Stimulated activated CD4-positive, alpha-beta T cell treated with anti-CD3 and anti-CD28 coated beads, Interleukin-1b, Interleukin-23, amount 100 ng/mL, for 48 hours (primary cell): ENCODE measurements around the gene LONP2.
A peak's percentile ranks its signal among the peaks of the same experiment; 100 is the strongest.
"Not testable (repeated sequence)": the region's sequence is repeated elsewhere in the genome, so short reads cannot be mapped to it uniquely, and the experiment has no call there.

ENCODE experiments used
- DNase-seq: peaks from one replicate; pipeline ENCODE4 v3.0.0-alpha.2; 2020

Gene LONP2

DNA sequence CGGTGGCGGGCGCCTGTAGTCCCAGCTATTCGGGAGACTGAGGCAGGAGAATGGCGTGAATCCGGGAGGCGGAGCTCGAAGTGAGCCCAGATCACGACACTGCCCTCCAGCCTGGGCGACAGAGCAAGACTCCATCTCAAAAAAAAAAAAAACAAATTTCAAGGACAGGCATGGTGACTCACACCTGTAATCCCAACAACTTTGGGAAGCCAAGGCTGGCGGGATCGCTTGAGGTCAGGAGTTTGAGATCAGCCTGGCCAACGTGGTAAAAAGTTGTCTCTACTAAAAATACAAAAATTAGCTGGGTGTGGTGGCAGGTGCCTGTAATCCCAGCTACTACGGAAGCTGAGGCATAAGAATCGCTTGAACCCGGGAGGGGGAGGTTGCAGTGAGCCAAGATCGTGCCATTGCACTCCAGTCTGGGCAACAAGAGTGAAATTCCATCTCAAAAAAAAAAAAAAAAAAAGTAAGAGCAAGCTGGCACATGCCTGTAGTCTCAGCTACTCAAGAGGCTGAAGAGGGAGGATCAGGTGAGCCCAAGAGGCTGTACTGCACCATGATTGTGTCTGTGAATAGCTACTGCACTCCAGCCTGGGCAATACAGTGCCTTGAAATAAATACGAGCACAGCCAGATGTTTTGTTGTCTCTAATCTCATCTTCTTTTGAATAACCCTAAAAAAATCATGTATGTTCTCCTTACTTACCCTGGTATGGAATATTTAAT is 126.7 kb downstream of the LONP2 start:
- DNase-seq = not testable (repeated sequence)

DNA sequence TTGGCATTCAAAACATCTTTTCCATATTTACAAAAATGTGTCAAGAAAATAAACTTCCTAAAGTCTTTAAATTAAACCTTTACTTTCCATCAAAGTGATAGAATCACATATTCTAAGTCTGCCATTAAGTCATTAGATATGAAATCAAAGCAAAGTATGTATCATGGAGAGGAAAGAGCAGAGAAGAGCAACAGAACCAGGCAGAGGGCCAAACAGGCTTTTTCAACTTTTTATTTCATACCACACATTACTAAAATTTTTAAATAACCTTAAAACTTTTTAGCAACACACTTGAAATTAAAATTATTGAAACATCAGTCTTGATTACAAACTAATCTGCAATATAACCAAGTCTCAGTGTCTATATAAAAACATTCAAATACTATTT is 127.3 kb downstream of the LONP2 start:
- DNase-seq = no peak

DNA sequence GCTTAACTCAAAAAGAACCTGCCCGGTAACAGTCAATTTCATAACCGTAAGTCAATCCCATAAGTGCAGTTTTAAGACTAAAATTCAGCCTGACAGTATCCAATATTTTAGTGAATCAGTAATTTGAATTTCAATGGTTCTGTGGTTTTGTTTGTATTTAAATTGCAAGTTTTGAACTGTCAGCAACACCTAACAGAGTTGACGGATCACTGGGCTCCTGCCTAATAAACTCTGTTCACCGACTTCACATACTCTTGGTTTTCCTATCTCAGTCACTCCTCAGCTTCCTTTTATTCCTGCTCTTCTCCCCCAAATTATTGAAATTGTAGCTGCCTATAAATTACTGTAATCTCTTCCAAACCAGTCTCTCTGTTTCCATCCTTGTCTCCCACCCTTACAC is 128.6 kb downstream of the LONP2 start:
- DNase-seq = no peak

DNA sequence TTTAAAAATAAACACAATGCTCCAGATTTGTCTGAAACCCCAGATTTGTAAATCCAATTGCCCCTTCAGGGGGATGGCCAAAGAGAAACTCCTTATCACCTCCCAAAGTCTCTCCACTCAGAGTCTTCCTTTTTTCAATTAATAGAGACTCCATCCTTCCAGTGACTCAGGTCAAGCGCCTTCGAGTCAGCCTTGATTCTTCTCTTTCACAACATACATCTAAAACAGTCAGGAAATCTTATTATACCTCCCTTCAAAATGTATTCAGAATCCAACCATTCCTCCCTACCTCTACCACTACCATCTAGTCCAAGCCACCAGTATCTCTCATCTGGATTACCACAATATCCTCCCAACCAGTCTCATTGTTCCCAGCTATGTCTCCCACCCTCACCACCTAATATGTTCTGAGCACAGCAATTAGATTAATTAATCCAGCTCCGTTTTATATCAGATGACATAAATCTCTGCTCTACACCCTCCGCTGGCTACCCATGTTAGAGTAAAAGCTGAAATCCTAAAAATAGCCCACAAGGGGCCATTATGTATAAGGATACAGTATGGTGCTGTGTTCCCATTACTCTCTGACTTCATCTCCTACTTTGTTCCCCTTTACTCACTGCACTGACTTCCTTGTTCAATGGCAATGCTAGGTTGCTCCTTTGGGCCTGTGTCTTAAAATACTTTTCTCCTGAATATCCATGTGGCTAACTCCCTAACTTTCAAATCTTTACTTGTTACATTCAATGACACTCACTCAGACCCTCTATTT is 129.3 kb downstream of the LONP2 start:
- no peak for DNase-seq

DNA sequence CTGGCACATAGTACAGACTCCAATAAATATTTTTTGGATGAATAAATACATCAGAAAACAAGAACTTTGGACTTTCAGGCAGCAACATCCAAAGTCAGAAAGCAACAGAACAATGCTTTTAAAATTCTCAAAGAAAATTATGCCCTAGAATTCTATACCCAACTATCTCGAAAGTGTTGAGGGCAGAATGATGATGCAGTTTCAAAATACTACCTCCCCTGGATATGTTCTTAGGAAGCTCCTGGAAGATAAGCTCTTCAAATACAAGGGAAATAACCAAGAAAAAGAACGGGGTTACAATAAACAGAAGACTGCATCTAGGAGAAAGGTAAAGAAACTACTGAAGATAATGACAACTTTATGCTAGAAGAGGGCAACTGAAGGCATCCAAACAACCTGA is 130.2 kb downstream of the LONP2 start:
- DNase-seq = no peak

GRCh38 chr16:48377301-48377700 is 133.2 kb downstream of the LONP2 start:
- DNase-seq = not testable (repeated sequence)

DNA sequence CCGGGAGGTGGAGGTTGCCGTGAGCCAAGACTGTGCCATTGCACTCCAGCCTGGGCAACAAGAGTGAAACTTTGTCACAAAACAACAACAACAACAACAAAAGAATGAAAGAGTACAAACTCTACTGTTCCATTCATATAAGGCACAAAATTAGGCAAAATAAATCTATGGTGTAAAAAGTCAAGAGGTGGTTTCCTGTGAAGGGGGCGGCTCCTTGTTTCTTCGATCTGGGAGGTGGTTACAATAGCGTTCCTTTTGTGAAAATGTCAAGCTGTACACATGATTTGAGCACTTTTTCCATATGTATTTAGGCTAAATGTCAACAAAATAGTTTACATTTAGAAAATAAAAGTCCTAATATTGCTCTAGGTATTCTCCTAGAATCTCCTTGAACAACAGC is 134.2 kb downstream of the LONP2 start:
- no peak for DNase-seq

GRCh38 chr16:48378836-48379235 is 134.7 kb downstream of the LONP2 start:
- DNase-seq = no peak

DNA sequence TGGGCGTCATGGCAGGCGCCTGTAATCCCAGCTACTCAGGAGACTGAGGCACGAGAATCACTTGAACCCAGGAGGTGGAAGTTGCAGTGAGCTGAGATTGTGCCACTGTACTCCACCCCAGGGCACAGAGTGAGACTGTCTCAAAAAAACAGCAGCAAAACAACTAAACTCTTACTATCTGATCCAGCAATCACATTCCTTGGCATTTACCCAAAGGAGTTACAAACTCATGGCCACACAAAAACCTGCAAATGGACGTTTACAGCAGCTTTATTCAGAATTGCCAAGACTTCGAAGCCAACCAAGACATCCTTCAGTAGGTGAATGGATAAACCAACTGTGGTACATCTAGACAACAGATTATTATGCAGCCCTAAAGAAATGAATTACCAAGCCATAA is 137.1 kb downstream of the LONP2 start:
- DNase-seq = no peak

DNA sequence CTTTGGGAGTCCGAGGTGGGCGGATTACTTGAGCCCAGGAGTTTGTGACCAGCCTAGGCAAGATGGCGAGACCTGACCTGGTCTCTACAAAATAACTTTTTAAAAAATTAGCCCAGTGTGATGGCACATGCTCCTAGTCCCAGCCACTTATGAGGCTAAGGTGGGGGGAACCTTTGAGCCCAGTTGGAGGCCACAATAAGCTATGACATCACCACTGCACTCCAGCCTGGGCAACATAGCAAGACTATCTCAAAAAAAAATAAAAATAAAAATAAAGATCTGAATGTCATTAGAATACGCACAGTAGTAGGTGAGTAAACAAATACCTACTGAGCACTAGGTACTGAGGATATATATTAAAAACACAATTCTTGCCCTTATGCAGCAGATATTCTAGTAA is 138.0 kb downstream of the LONP2 start:
- no peak for DNase-seq

DNA sequence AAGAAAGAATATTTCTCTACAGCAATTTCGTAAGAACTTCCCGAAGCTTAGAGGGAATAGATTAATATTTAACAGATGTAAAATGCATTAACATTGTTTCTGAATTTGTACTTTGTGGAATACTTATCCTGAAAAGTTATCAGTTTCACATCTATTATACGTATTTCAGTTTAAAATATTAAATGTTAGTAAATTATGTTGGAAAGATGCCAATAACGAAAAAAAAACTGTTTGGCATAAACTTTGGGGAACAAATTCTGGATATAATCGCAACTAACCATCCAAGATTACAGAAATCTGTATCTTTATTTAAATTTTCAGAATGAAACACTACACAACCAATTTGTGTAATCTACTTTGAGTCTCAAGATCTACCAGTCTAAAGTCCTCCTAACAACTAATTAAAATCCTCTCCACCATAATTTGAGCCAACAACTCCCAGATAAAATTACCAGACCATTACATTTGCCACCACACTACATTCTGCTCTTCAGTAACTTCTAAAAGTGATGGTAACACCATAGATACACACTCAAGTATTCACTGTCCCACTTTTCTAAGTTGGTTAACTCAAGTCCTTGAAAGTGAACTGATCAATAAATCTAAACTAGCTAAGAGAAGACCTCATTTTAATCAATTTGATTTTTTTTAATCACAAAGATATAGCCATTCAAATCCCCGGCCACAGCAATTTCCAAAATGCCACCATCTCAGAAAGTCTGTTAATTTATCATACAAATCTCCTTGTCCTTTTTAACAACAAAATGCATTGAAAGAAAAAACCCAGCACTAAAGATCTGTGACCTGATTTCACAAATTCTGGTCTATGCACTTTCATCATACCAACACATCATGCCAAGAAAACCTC is 139.1 kb downstream of the LONP2 start:
- DNase-seq = no peak

GRCh38 chr16:48383877-48384519 is 139.9 kb downstream of the LONP2 start:
- no peak for DNase-seq

DNA sequence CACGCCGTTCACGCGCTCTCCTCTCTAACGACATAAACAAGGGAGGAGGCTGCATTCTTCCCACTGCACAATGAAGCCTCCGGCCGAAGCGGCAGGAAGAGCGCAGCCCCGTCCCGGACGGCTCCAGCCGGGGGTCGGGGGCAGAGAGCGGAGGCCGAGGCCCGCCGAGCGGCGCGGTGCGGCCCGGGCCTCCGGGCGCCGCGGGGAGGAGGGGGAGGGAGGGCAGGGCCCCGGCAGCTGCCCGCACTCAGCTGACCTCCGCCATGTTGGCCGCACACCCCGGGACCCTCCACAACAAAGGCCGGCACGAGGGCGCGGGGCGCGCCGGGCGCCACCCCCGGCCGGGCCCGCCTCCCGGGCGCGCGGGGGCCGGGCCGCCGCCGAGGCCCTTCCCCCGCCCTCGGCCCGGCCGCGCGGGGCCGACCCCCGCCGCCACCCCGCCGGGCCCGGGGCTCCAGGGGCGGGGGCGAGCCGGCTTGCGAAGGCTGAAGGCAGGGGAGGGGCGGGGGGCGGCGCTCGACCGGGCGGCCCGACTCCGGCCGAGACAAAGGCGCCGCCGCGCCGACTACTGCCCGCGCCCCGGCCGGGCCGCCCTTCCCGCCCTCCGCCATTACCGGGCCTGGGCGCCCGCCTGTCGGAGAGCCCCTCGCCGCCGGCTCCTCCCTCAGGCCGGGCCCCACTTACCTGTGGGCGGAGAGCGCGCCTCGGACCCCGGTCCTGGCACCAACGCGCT is 140.6 kb downstream of the LONP2 start:
- no peak for DNase-seq

GRCh38 chr16:48385253-48386150 is 141.4 kb downstream of the LONP2 start, which contains the start of gene SIAH1:
Gene SIAH1 (minus strand): TSS chr16:48385413. CDS start chr16:48362428, 22,985 bp downstream.
- peak; percentile 82 for DNase-seq

DNA sequence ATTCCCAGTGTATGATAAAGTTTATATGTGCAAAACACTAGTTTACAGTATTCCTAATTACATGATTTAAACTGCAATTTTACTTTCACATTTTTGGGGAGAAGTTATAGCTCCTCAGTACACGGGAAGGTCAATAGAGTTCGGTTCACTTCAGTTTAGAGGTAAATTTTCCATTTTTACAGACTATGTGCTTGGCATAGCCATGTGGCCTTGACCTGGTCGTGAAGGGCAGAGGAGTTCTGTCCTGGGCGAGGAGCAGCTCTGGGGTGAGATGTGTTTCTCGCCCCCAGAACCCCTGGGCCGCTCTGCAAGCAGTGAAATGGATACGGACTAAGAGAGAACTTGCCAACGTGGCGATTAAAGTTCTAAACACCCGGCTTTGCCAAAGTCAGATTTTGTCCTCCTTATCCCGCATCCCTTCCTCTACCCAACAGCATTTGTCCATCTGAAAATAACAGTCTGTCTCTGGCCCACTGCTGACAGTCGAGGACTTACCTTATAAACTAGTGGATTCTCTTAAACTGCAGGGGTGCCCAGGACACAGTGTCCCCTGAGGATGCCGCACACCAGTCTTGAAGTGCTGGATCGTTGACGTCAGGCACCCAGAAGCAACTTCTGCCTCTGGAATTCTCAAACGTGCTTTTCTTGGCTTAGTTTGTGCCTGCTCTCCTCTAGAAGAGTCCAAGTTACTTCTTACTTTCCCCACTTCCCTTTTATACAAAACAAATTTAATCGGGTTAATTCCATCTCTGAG is 142.6 kb downstream of the LONP2 start:
- no peak for DNase-seq

GRCh38 chr16:48392407-48392806 is 148.3 kb downstream of the LONP2 start:
- no peak for DNase-seq

- DNase-seq = peak; percentile 46
These were observed 149.6 kb downstream of the LONP2 start for GRCh38 chr16:48393485-48394354.

DNA sequence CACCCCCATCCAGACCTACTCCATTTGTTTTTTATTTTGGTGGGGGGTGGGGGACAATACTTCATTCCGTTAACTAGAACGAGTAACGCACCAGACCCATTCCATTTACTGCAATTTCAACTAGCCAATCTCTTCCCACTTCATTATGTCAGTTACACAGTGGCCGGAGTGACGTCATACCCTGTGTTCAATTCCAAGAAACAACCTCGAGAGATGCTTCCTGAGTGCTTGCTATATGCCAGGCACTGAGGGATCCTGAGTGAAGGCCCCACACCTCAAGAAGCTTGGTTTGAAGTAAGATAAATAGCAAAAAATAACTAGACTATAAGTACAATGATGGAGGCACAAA is 150.2 kb downstream of the LONP2 start:
- DNase-seq = no peak

DNA sequence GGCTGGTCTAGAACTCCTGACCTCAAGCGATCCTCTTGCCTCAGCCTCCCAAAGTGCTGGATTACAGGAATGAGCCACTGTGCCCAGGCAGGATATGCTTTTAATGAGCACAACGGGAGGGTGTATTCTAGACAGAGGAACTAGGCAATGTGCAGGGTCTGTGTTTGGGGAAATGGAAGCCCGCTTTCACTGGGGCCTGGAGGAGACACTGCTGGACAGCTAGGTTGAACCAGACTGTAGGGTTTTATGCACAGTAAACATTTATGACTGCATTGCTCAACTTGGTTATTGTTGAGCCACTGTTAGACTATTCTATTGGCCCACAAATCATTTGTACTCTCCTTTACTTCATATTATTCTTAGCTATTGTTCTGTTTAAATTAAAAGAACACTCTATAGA is 151.3 kb downstream of the LONP2 start:
- no peak for DNase-seq
